Osteoblast (primary cell): ENCODE data around the gene KIF26B. TPM values are rescaled to one million over a fixed set of nuclear protein-coding genes. Genes with fewer than 3 reads are reported as not detected.

Source experiments
- DNase-seq: peaks from one replicate; pipeline ENCODE4 v3.0.0; 2011; ENCODE audit warnings: low spot score, mixed read lengths; ENCODE audit not compliant: insufficient read length; ENCODE audit errors: missing footprints
- H2AFZ ChIP-seq: 2 replicates; pipeline ENCODE4 v1.6.0; 2011; ENCODE audit warnings: mild to moderate bottlenecking, low read length
- H3K27ac ChIP-seq: 2 replicates; pipeline ENCODE4 v1.5.1; 2011; ENCODE audit warnings: mild to moderate bottlenecking, low read depth, low read length, moderate library complexity
- H3K27me3 ChIP-seq: 2 replicates; pipeline ENCODE4 v1.6.0; 2012; ENCODE audit warnings: mild to moderate bottlenecking, control low read depth, inconsistent platforms, low read length, moderate library complexity; ENCODE audit not compliant: insufficient read depth
- H3K36me3 ChIP-seq: 2 replicates; pipeline ENCODE4 v1.5.1; 2011; ENCODE audit warnings: mild to moderate bottlenecking, low read length, control low read depth, moderate library complexity; ENCODE audit not compliant: insufficient read depth
- H3K4me1 ChIP-seq: 2 replicates; pipeline ENCODE4 v1.5.1; 2011; ENCODE audit warnings: mild to moderate bottlenecking, low read length, control low read depth, moderate library complexity; ENCODE audit not compliant: insufficient read depth
- H3K4me2 ChIP-seq: 2 replicates; pipeline ENCODE4 v1.6.0; 2011; ENCODE audit warnings: mild to moderate bottlenecking, low read length; ENCODE audit not compliant: insufficient read depth
- H3K4me3 ChIP-seq: fragments of 200-600 bp; sonication (generic); 3 replicates; pipeline ENCODE4 v1.5.1; 2012; ENCODE audit warnings: mild to moderate bottlenecking, low read length, inconsistent platforms; ENCODE audit not compliant: insufficient read depth
- H3K79me2 ChIP-seq: 2 replicates; pipeline ENCODE4 v1.6.0; 2012; ENCODE audit warnings: mild to moderate bottlenecking, low read length, control low read depth, inconsistent platforms; ENCODE audit not compliant: insufficient read depth
- H3K9me3 ChIP-seq: 2 replicates; pipeline ENCODE4 v1.5.1; 2011; ENCODE audit warnings: low read depth, low read length, control low read depth
- H4K20me1 ChIP-seq: 2 replicates; pipeline ENCODE4 v1.6.0; 2012; ENCODE audit warnings: mild to moderate bottlenecking, low read length, control low read depth; ENCODE audit not compliant: insufficient read depth
- CTCF ChIP-seq: IDR thresholded peaks from 2 replicates; pipeline ENCODE4 v1.5.1; 2011; ENCODE audit warnings: mild to moderate bottlenecking, low read depth, low read length, moderate library complexity; ENCODE audit errors: extremely low read depth
- total RNA-seq: library from RNA; depleted of rRNA; stranded (reverse); fragments of >200 nt; gene quantifications from 2 replicates; pipeline ENCODE4 v1.2.3, GENCODE V29; 2012

Gene KIF26B
- total RNA-seq, 1 donor: 22.1 TPM

- no peak for TF ChIP-seq CTCF
- H3K36me3 ChIP-seq: no peaks in the 10 kb centered on the region
- H3K27me3 ChIP-seq: no peaks in the 10 kb centered on the region
- no peaks in the 10 kb centered on the region for H3K9me3 ChIP-seq
- no peak overlapping the region for H2AFZ ChIP-seq
- no peak overlapping the region for H3K4me2 ChIP-seq
- H3K4me3 ChIP-seq: no peak overlapping the region
- H3K79me2 ChIP-seq: no peaks in the 10 kb centered on the region
- no peaks in the 10 kb centered on the region for H4K20me1 ChIP-seq
- DNase-seq: no peak
- H3K4me1 ChIP-seq: no peaks in the 10 kb centered on the region
- H3K27ac ChIP-seq: no peak overlapping the region
Measured at GRCh38 chr1:245475961-245476516, 321.3 kb downstream of the KIF26B start.

- H3K79me2 ChIP-seq: no peaks in the 10 kb centered on the region
- TF ChIP-seq CTCF: no peak
- no peaks in the 10 kb centered on the region for H3K27me3 ChIP-seq
- DNase-seq: no peak
- no peaks in the 10 kb centered on the region for H3K36me3 ChIP-seq
- H3K9me3 ChIP-seq: no peaks in the 10 kb centered on the region
- H3K4me3 ChIP-seq: no peak overlapping the region
- H2AFZ ChIP-seq: no peak overlapping the region
- no peak overlapping the region for H3K27ac ChIP-seq
- H3K4me1 ChIP-seq: no peaks in the 10 kb centered on the region
- no peak overlapping the region for H3K4me2 ChIP-seq
- no peaks in the 10 kb centered on the region for H4K20me1 ChIP-seq
Measured at GRCh38 chr1:245477941-245478340, 323.2 kb downstream of the KIF26B start.

- Histone ChIP-seq H3K27ac (no peak overlapping the region), H3K36me3 (no peaks in the 10 kb centered on the region), H3K79me2 (no peaks in the 10 kb centered on the region), H3K4me2 (no peak overlapping the region), H3K4me3 (no peak overlapping the region), H3K27me3 (no peaks in the 10 kb centered on the region), H3K9me3 (no peaks in the 10 kb centered on the region), H2AFZ (no peak overlapping the region), H4K20me1 (no peaks in the 10 kb centered on the region), H3K4me1 (no peaks in the 10 kb centered on the region)
- no peak for DNase-seq
- TF ChIP-seq CTCF: no peak
Measured at GRCh38 chr1:245480393-245481120, 325.8 kb downstream of the KIF26B start.

- Histone ChIP-seq H4K20me1 (peaks cover 2% of the 10 kb centered on the region), H3K27ac (no peak overlapping the region), H2AFZ (no peak overlapping the region), H3K27me3 (no peaks in the 10 kb centered on the region), H3K9me3 (no peaks in the 10 kb centered on the region), H3K79me2 (no peaks in the 10 kb centered on the region), H3K36me3 (no peaks in the 10 kb centered on the region), H3K4me2 (no peak overlapping the region), H3K4me3 (no peak overlapping the region), H3K4me1 (no peaks in the 10 kb centered on the region)
- DNase-seq: no peak
- TF ChIP-seq CTCF: no peak
Measured at GRCh38 chr1:245481261-245481660, 326.5 kb downstream of the KIF26B start.
